ENCODE data around the gene PRPF6. TPM values are rescaled to one million over a fixed set of nuclear protein-coding genes. Genes with fewer than 3 reads are reported as not detected.

PRPF6 gene
- total RNA-seq, 1 donor from 2014 or later = 46.4 TPM

DNA sequence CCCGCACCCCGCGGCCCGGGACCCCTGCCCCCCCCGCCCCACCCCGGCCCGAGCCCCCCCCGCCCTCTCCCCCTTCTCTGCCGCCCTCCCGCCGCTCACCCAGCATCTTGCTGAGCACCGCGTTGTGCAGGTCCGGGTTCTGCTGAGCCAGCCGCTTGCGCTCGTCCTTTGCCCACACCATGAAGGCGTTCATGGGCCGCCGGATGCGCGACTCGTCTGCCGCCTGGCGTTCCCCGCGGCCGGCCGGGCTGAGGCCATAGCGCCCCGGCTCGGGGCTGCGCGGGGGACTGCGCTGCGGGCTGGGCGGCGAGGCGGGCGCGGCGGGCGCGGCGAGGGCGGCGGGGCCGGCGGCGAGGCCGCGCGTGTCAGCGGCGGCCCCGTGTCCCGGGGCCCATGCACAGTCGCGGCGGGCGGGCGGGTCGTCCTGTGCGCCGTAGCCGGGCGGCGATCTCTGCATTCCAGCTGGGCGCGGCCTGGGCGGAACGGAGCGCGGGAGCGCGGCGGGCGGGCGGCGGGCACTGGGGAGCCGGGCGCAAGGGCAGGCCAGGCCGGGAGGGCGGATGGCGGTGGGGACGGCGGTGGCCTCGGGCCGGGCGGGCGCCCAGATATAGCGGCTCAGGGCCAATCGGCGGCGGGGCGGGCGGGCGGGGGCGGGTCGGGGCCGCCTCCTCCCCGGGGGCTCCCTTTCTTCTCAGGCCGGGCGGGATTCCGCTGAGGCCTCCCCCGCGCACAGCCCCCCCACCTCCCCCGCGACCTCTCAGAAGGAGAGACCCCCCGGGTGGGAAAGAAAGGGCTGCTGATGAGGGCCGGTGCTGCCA is 68.3 kb downstream of the PRPF6 start, which contains the start of gene SOX18:
SOX18 (minus strand) TSS at position 580 of the 818 bp plus-strand sequence; CDS start at position 457, 123 bp downstream.
- no peak for DNase-seq (ENCODE audit: missing footprints)
- ATAC-seq = no peak
- intact Hi-C loops (cut with DNase I) = no loop called here

DNA sequence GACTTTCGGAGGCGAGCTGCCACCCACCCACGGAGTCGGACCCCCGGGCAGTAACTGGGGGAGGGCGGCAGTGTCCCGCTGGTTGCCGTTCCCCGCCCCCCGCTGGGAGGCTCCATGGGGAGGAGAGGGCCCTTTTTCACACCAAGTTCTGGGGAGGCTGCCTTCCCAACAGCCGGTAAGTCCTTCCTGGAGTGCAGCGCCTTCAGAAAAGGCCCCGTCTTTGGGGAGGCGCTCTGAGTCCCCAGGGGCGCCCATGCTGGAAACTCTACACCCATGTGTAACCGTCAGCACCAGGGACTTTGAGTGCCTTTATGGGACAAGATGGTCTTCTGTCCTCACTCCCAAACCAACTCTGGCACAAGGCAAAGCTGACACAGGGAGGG is 68.9 kb downstream of the PRPF6 start:
- intact Hi-C loops (cut with DNase I) = loop anchor here (10.0 kb wide), 1 partner anchor 195 kb away; no protein-coding TSS in a partner anchor
- no peak for DNase-seq (ENCODE audit: missing footprints)

DNA sequence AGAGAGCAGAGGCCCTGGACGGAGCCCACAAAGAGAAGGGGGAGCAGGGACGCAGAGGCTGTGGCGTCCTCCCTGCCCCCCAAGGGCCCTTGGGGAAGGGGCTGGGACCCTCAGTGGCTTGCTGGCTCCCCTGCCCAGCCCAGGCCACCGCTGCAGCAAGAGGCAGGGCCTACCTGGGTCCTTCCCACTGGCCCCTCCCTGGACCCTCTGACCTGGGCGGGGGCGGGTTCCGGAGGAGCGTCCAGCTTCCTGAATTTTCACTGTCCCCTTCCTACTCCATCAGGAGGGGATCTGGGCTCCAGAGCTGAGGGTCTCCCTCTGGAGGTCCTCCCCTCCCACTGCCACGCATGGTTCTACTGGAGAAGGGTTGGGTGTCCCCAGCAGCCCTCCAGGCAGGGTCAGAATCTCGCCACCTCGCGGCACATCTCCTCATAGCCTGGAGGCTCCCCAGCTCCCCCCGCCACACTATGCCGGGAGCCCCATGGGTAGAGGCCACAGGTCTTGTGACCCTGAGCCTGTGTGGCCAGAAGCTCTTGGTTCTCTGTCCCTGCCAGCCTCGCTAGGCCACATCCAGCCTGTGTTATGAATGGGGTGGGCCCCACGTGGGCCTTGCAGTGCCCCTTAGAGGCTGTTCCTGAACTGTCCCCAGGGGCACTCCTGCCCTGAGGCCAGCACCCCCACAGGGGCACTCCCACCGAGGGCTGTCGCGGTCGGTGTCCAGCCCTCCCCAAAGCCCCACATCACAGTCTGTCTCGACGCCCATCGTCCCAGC is 69.5 kb downstream of the PRPF6 start:
- DNase-seq (ENCODE audit: missing footprints) = no peak
- intact Hi-C loops (cut with DNase I) = loop anchor here (10.0 kb wide), 1 partner anchor 196 kb away; no protein-coding TSS in a partner anchor
- ATAC-seq = no peak

More for the DNA sequence above, 68.9 kb downstream of the PRPF6 start:
- no peak for ATAC-seq

DNA sequence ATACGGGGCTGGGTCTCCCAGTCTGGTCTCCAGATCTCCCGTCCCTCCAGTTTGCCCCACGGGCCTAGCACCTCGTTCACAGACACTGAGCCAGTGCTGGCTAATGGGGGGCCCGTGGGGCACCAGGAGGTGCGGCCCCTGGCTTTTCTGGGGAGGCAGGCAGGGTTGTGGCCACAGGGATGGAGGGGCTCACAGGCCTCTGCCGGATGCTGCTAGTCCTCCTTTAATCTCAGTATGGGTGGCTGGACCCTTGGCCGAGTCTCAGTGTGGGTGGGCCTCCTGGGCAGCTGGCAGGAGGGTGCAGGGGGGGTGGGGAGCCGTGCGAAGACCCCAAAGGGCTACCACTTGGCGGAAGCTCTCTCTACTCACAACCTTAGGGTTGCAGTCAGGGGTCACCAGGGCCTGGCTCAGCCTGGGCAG is 70.1 kb downstream of the PRPF6 start:
- DNase-seq (ENCODE audit: missing footprints) (no peak), ATAC-seq (no peak)
- intact Hi-C loops (cut with DNase I) = loop anchor here (10.0 kb wide), 1 partner anchor 196 kb away; no protein-coding TSS in a partner anchor

DNA sequence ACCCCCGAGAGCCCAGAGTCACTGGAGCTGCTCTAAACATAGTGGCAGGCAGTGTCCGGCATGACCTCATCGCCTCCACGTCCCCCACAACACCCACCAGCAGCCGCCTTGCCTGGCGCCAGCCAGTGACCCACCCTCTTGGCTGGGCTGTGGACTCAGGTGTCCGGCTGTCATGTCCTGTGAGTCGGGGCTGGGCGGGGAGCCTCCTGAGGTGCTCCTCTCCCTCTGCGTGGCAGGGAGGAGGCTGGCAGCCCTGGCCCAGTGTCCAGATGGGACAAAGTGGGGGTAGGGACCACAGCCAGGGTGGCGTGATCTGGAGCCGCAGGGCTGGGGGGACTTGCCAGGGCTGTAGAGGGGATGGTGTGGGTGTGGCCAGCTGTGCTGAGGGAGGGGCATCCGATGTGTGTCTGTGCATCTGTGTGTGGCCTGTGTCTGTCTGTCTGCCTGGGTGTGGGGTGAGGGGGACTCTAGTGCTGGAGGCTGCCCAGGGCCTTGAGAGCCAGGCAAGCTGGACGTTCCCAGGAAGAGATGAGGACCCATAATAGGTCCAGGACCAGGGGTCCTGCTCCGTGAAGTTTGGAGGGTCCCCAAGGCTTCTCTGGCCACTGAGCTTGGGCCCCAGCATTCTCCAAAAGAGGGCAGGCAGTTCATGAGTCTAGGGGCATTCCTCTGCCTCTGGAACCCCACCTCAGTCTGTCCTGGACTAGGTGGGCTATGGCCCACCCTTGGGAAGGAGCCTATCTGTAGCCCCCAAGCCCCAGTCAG is 70.8 kb downstream of the PRPF6 start:
- intact Hi-C loops (cut with DNase I) = loop anchor here (10.0 kb wide), 1 partner anchor 197 kb away; no protein-coding TSS in a partner anchor
- DNase-seq (ENCODE audit: missing footprints) = peak; percentile 87
- peak; percentile 48 for ATAC-seq

DNA sequence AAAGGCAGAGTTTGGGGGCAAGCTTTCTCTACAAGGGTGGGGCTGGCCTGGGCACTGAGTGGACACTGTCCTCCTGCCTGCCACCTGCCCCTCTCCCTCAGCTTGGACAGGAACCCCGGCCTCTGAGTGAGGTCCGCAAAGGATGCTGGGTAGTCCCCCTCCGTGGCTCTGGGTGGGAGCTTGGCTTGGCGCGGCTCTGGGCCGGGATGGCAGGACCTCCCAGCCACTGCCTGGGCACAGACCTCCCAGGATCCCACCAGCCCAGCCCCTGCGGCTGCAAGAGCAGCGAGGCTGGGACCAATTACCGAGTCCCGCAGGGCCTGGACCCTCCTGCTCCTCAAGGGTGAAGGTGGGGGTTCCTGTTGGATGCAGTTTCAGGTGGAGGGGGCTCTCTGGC is 71.4 kb downstream of the PRPF6 start:
- ATAC-seq = no peak
- no peak for DNase-seq (ENCODE audit: missing footprints)
- intact Hi-C loops (cut with DNase I) = loop anchor here (10.0 kb wide), 1 partner anchor 198 kb away; no protein-coding TSS in a partner anchor

DNA sequence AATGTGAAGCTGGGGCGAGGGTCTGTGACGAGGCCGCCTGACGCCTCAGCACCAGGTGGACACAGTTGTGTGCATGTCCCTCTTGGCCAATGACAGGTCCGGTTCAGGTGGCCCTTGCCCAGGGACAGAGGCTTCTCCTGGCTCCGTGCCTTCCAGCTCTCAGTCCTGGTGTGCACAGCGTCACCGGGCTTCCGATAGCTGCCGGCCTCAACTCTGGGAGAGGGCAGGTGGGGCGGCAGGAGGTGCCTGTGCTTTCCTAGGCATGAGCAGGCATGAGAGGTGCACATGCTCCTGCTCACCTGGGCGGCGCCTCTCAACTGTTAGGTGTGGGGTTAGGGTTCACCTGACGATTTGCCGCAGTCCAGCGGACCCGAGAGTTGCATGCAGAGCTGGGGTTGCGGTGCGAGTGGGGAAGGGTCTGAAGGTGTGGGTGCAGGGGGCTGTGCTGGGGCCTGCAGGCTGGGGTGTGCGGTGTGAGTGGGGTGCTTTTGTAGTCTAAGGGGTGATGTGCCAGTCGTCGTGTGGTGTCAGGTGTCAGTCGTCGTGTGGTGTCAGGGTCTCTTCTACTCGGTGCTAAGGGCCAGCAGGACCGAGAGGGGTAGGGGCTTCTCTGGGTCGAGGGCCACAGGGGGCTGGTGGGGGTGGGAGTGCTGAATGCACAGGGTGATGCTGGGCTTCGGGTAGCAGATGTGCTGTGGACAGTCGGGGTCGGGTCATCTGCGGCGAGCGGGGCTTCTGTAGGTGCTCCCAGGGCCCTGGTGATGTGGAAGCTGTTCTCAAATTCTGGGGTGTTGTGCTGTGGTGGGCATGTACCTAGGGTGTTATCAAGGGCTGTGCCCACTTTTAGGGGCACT is 72.3 kb downstream of the PRPF6 start:
- no peak for ATAC-seq
- intact Hi-C loops (cut with DNase I) = loop anchor here (10.0 kb wide), 1 partner anchor 198 kb away; no protein-coding TSS in a partner anchor

DNA sequence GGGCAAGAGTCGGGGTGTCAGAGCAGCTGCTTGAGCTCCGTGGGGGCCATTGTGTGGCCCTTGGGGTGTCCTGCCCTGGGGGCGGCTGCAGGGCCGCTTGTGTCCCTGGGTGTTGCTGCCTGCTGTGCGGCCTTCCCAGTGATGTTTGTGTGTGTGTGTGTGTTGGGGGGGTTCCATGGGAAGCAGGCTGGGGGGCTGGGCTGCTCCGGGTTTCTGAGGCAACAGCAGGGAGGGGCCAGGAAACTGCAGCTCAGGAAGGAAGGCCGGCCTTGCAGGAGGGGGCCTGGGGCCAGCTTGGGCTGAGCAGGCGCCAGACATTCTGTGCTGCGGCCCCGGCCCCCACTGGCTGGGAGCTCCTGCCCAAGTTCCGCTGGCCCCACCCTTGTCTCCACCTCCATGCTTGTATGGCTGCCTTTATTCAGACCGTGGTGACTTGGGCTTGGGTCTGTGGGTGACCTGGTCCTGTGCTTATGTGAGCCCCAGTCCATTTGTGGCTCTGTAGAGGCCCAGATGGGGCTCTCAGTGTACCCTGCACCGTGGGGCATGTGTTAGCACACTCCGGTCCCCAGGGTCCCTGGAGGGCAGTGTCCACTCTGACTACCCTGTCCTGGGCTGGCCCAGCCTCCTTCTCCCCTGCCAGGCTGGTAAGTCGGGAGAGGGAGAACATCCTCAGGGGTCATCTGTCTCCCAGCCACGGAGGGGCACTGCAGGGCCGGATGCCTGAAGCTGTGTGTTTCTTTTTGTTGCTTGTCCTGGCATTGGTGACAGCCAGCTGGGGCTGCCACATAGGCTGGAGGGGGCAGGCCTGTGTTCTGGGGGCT is 73.1 kb downstream of the PRPF6 start:
- intact Hi-C loops (cut with DNase I) = loop anchor here (1.0 to 10.0 kb wide), 2 partner anchors 15 to 199 kb away; no protein-coding TSS in a partner anchor
- ATAC-seq (peak; percentile 19), DNase-seq (ENCODE audit: missing footprints) (no peak)

More for the DNA sequence above, 72.3 kb downstream of the PRPF6 start:
- no peak for DNase-seq (ENCODE audit: missing footprints)

DNA sequence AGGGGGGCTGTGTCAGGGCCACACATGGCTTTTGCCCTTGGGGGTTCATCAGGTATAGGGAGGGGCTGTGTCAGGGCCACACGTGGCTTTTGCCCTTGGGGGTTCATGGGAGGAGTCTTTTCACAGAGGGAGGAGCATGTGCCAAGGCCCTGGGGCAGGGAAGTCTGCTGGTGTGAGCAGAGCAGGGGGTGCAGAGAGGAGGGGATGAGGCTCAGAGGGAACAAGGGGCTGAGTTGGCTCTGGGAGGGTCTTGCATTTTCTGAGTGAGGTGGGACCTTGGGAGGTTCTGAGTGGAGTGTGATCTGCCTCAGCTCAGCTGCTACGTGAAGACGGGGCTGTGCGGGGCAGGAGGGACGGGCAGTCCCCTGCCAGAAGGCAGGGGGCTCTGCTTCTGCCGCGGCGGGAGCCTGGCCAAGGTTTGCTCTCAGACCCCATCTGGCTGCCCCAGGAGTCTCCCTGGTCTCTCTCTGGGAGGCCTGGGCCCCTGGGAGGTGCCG is 74.5 kb downstream of the PRPF6 start:
- DNase-seq (ENCODE audit: missing footprints) (no peak), ATAC-seq (no peak)
- intact Hi-C loops (cut with DNase I) = loop anchor here (10.0 kb wide), 1 partner anchor 201 kb away; no protein-coding TSS in a partner anchor

DNA sequence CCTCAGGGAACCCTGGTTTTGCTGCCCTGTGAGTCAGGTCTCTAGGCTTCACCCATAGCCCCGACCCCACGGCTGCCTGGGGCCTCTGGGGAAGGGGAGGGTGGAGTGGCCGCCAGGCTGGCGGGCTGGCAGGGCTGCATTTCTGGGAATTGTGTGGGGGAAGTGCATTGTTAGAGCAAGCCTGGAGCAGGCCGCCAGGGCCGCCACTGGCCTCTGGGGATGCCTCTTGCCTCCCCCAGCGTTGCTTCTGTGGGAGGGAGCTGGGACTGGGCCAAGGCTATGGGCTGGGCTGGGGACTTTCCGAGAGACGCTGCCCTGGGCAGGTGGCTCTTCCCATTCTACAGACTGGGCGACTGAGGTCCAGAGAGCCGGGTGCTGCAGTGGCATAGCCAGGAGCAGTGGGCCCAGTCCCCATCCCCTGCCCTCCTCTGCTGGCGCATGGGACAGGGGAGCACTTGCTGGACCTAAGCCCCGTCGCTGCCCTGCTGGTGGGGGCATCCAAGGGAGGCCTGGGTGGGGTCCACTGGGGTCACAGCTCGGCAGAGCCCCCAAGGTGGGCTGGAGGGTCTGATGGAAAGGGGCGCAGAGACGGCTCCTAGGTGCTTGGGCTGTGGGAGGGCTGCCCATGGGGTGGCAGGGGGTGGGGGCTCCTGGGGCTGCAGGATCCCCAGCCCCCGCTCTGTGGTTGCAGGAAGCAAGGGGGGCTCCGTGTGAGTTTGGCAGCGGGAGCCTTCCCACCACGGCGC is 75.1 kb downstream of the PRPF6 start:
- DNase-seq (ENCODE audit: missing footprints) (no peak), ATAC-seq (no peak)
- intact Hi-C loops (cut with DNase I) = loop anchor here (2.0 to 10.0 kb wide), 2 partner anchors 75 to 201 kb away; partner anchors contain the start of gene PRPF6

DNA sequence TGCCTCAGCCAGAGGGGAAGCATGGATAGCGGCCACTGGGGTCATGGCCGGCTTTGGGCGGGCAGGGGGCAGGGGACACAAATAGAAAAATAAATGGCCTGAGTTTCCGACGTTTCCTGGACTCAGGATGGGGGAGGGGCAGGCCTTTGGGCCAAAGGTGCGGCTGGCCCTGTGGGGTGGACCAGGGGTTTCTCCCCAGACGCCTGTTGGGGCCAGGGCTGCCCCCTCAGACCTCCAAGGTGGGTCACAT is 75.6 kb downstream of the PRPF6 start:
- DNase-seq (ENCODE audit: missing footprints) (no peak), ATAC-seq (no peak)
- intact Hi-C loops (cut with DNase I) = loop anchor here (2.0 to 10.0 kb wide), 2 partner anchors 76 to 202 kb away; partner anchors contain the start of gene PRPF6

DNA sequence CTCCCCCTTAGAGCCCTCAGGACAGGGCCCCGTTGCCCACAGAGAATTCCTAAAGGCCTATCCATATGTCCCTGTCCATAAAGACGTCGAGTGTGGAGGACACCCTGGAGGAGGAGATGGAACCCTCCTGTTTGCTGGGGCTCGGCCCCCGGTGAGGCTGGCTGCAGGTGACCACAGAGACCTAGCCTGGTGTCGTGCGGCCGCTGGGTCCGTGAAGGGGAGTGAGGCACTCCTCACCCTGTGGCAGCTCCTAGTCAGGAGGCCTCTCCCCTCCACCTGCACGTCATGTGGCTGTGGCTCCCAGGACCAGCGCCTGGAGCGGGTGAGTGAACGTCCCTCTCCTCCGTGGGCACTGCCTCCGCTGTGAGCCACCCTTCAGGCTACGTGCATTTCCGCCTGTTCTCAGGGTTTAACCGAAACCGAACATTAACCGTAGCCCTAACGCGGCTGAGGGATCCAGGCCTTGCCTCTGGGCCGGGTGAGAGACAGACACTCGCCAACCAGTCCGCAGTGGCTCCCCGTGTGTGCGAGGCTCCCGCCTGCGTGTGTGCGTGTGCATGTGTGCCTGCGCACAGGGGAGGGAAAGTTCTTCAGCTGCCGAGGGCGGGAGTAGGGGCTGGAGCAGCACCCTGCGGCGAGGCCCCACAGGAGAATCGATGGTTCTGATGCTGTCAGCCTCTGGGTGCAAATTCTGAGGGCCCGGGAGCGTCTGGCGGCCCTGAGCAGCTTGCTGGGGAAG is 76.1 kb downstream of the PRPF6 start:
- intact Hi-C loops (cut with DNase I) = loop anchor here (1.0 to 10.0 kb wide), 3 partner anchors 19 to 202 kb away; partner anchors contain the start of gene PRPF6
- ATAC-seq = no peak
- no peak for DNase-seq (ENCODE audit: missing footprints)

DNA sequence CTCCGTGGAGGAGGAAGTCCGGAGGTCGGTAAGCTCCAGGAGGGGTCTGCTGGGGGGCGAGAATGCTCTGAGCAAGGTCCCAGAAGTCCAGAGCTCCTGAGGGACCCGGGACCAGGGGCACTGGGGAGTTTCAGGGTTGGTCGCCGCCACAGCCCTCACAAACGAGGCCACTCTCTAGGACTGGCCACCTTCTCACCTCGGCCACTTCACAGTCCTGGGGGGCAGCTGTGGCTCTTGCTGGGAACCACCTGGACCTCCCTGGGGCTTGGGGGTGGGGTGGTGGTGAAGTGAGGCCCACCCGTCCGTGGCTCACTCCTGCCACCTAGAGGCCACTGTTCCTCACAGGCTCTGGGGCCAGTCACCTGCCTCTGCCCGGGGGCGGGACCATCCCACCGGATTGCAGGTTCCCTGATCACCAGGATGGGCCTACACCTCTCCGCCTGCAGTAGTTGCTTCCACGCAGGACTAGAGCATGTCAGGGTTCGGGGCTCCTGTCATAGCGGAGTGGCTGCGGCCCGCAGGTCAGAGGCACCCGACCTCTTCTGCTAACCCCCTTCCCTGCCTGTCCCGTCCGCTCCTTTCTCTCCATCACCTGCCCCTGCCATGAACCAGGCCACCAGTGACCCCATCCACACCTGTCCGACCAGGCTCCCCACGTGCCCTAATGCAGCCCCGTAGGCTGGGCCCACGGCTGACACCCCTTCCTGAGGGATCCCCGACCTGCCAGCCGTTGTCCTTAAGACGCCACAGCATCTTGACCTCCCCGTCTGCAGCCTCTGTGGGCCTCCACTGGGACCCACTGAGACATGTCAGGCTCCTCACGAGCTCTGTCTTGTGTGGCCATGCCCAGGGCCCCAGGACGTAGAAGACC is 76.9 kb downstream of the PRPF6 start:
- ATAC-seq = peak; percentile 56
- intact Hi-C loops (cut with DNase I) = loop anchor here (1.0 to 10.0 kb wide), 3 partner anchors 20 to 203 kb away; partner anchors contain the start of gene PRPF6
- DNase-seq (ENCODE audit: missing footprints) = peak; percentile 90

DNA sequence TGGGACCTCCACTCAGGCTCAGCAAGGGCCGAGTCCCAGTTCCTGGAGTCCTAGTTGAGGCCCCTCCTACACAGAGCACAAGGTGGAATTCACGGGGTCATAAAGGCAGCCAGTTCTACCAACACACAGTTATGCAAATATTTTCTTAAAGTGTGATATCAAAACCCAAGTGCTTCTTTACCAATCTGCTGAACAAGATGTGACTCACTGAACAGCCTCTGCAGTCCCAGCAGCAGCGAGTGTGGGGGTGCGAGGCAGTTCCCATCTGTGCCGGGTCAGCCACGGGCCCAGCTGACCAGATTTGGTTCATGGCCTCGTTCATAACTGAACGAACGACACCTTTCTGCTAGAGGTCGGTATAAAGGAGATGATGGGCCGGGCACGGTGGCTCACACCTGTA is 77.6 kb downstream of the PRPF6 start:
- DNase-seq (ENCODE audit: missing footprints) (no peak), ATAC-seq (no peak)
- intact Hi-C loops (cut with DNase I) = loop anchor here (10.0 kb wide), 1 partner anchor 204 kb away; no protein-coding TSS in a partner anchor

DNA sequence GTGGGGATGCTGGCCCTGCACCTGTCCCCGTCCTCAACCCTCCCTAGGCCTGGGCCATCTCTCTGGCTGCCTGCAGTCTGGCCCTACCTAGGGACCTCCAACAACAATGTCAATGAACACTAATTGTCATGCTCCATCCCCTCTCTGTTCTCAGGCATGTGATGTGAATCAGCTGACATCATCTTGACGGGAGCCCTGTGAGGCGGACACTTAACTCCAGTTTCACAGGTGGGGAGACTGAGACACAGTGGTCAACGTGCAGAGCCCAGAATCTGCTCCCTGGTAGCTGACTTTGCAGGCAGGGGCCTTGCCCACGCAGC is 81.3 kb downstream of the PRPF6 start:
- DNase-seq (ENCODE audit: missing footprints) = no peak
- no peak for ATAC-seq
- intact Hi-C loops (cut with DNase I) = no loop called here
